GM12864 (cell line): ENCODE data around the gene MATCAP1.

Experiments used
- DNase-seq: peaks from one replicate; pipeline ENCODE4 v3.0.0-alpha.2; 2011; ENCODE audit warnings: low read depth
- H3K4me3 ChIP-seq: 2 replicates; pipeline ENCODE4 v1.5.1; 2011; ENCODE audit warnings: mild to moderate bottlenecking, low read depth, low read length, control low read depth
- CTCF ChIP-seq: IDR thresholded peaks from 2 replicates; pipeline ENCODE4 v1.5.1; 2011; ENCODE audit warnings: low read depth, mild to moderate bottlenecking, moderate library complexity, low read length, control low read depth, inconsistent platforms; ENCODE audit errors: missing control alignments

The MATCAP1 gene

GRCh38 chr16:67148221-67148620, 35.5 kb downstream of the MATCAP1 start:
- no peak overlapping the region for H3K4me3 ChIP-seq
- no peak for DNase-seq
- no peak for TF ChIP-seq CTCF

GRCh38 chr16:67147437-67148140, 36.2 kb downstream of the MATCAP1 start:
- H3K4me3 ChIP-seq, result no peak overlapping the region
- no peak for DNase-seq
- TF ChIP-seq CTCF, result no peak

GRCh38 chr16:67146523-67147357, 37.0 kb downstream of the MATCAP1 start:
- no peak for TF ChIP-seq CTCF
- no peak for DNase-seq
- no peak overlapping the region for H3K4me3 ChIP-seq

GRCh38 chr16:67145746-67146145, 38.0 kb downstream of the MATCAP1 start:
- no peak for TF ChIP-seq CTCF
- no peak for DNase-seq
- H3K4me3 ChIP-seq, result no peak overlapping the region

- DNase-seq, result no peak
- no peak overlapping the region for H3K4me3 ChIP-seq
- TF ChIP-seq CTCF, result no peak
Observed at GRCh38 chr16:67144943-67145342, 38.8 kb downstream of the MATCAP1 start.

- DNase-seq, result no peak
- no peak for TF ChIP-seq CTCF
- no peak overlapping the region for H3K4me3 ChIP-seq
Observed at GRCh38 chr16:67142342-67142741, 41.4 kb downstream of the MATCAP1 start.
